Activated CD8-positive, alpha-beta memory T cell treated with anti-CD3 and anti-CD28 coated beads for 48 hours (primary cell): ENCODE measurements around the gene HACD4.
"Not testable (repeated sequence)": the region's sequence is repeated elsewhere in the genome, so short reads cannot be mapped to it uniquely, and the experiment has no call there.

Experiments used
- DNase-seq, 3 experiments: peaks; one replicate each; pipeline ENCODE4 v3.0.0-alpha.2; 2020; ENCODE audit warnings: low read depth in 2 of 3, low spot score in 2 of 3

Gene HACD4

DNA sequence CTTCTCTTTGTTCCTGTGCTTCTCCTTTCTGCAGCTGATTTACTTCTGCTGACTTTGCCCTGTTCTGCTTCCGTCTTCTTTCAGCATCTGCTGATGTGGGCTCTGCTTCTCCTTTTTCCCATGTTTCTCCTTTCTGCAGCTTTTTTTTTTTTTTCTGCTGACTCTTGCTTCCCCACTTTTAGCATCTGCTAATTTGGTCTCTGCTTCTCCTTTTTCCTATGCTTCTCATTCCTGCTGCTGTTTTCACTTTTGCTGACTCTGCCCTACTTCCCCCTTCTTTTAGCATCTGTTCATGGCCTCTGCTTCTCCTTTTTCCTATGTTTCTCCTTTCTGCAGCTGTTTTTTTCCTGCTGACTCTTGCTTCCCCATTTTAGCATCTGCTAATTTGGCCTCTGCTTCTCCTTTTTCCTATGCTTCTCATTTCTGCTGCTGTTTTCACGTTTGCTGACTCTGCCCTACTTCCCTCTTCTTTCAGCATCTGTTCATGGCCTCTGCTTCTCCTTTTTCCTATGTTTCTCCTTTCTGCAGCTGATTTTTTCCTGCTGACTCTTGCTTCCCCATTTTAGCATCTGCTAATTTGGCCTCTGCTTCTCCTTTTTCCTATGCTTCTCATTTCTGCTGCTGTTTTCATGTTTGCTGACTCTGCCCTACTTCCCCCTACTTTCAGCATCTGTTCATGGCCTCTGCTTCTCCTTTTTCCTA is 58.0 kb downstream of the HACD4 start:
- DNase-seq = not testable (repeated sequence)

- DNase-seq = no peak
Measured at GRCh38 chr9:20972684-20973083, 58.8 kb downstream of the HACD4 start.

GRCh38 chr9:20962536-20963225 is 68.8 kb downstream of the HACD4 start:
- no peak for DNase-seq

DNA sequence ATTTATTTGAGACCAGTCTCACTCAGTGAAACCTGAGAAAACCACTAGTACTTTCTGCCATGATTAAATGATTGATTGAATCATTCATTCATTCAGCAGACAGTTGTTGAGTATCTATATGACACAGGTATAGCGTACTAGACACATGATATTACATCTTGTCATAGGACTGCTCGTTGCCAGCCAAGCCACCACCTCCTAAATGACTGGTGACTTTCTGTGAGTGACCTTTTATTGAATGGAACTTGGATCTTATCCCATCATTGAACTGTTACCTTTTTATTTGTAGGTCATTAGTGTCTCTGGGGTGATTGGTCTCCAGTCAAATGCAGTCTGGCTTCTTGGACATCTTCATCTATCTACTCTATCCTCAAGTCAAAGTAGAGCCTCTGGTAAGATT is 80.7 kb downstream of the HACD4 start:
- no peak for DNase-seq
